Anterior cingulate cortex (tissue), 58 donors: ENCODE results near the gene PDSS1.
"Not testable (repeated sequence)": the region's sequence is repeated elsewhere in the genome, so short reads cannot be mapped to it uniquely, and the experiment has no call there.

Experiments used
- DNase-seq, 58 donors: peaks; one replicate each; lab custom pipeline; 2025; lab: John Stamatoyannopoulos, UW

Gene PDSS1

GRCh38 chr10:26697163-26697921 is at the start of gene PDSS1:
Gene PDSS1, plus strand, starts transcription at chr10:26697701. Its CDS starts 11 bp downstream, at chr10:26697712.
- DNase-seq, result peak in 57 of 58 donors; percentile 15 to 92 (median 77)

- DNase-seq, result not testable (repeated sequence)
These were observed 49.3 kb upstream of the PDSS1 start for GRCh38 chr10:26648245-26648636.

- peak in 2 of 58 donors; percentile 6 to 15 for DNase-seq
These were observed 47.1 kb upstream of the PDSS1 start for GRCh38 chr10:26650406-26650805.

GRCh38 chr10:26651476-26651875 is 46.0 kb upstream of the PDSS1 start:
- DNase-seq, result not testable (repeated sequence)

- DNase-seq, result no peak
These were observed 44.5 kb upstream of the PDSS1 start for GRCh38 chr10:26653004-26653403.

GRCh38 chr10:26655746-26656145 is 41.8 kb upstream of the PDSS1 start:
- no peak for DNase-seq

- DNase-seq, result no peak
These were observed 34.6 kb upstream of the PDSS1 start for GRCh38 chr10:26662864-26663263.

GRCh38 chr10:26665080-26666048 is 32.1 kb upstream of the PDSS1 start:
- DNase-seq, result no peak

GRCh38 chr10:26675873-26676257 is 21.6 kb upstream of the PDSS1 start:
- DNase-seq, result no peak

- DNase-seq, result no peak
These were observed 17.9 kb upstream of the PDSS1 start for GRCh38 chr10:26679588-26679987.

- no peak for DNase-seq
These were observed 16.4 kb upstream of the PDSS1 start for GRCh38 chr10:26681076-26681475.

- DNase-seq, result not testable (repeated sequence)
These were observed 15.5 kb upstream of the PDSS1 start for GRCh38 chr10:26681971-26682370.

- DNase-seq, result no peak
These were observed 14.6 kb upstream of the PDSS1 start for GRCh38 chr10:26682931-26683330.

- peak in 1 of 58 donors; percentile 14 for DNase-seq
These were observed 12.7 kb upstream of the PDSS1 start for GRCh38 chr10:26684667-26685264.

- no peak for DNase-seq
These were observed 12.1 kb upstream of the PDSS1 start for GRCh38 chr10:26685441-26685840.

GRCh38 chr10:26689399-26689798 is 8.1 kb upstream of the PDSS1 start:
- DNase-seq, result no peak

- no peak for DNase-seq
These were observed 6.6 kb upstream of the PDSS1 start for GRCh38 chr10:26690731-26691475.

- DNase-seq, result not testable (repeated sequence)
These were observed 3.0 kb upstream of the PDSS1 start for GRCh38 chr10:26694536-26694935.

GRCh38 chr10:26696786-26697162 is 727 bp upstream of the PDSS1 start:
- no peak for DNase-seq

GRCh38 chr10:26697922-26698608 is 564 bp downstream of the PDSS1 start:
- peak in 3 of 58 donors; percentile 1 to 49 (median 29) for DNase-seq
